GM12878 (cell line): Measurements from ENCODE around the gene PTPRD. TPM values are rescaled to one million over a fixed set of nuclear protein-coding genes. Genes with fewer than 3 reads are reported as not detected.

Experiments
- ATAC-seq: fragments of 200-7000 bp; cut with Tn5 transposase; 3 replicates; pipeline ENCODE4 v1.9.1; 2020; ENCODE audit warnings: mild to moderate bottlenecking, moderate library complexity
- BruUV-seq: library from RNA; stranded (reverse); fragments of 400-500 nt; replicated peaks from 2 replicates; lab custom pipeline; 2021; lab: Mats Ljungman, UMichigan
- CTCF ChIA-PET: fragments of 300-600 bp; sonication (Branson Sonifier 250); formaldehyde crosslinking; extraction: SDS; loops from one replicate; lab custom pipeline; 2021; ENCODE audit warnings: inconsistent platforms; lab: Yijun Ruan, JAX
- POLR2A ChIA-PET: fragments of 350-600 bp; formaldehyde crosslinking; extraction: SDS; loops from one replicate; lab custom pipeline; 2021; ENCODE audit warnings: inconsistent platforms; lab: Charles Lee
- RAD21 ChIA-PET: fragments of 300-600 bp; sonication (Branson Sonifier 250); formaldehyde crosslinking; loops from one replicate; lab custom pipeline; 2023; ENCODE audit warnings: antibody characterized with exemption; ENCODE audit not compliant: unreplicated experiment; lab: Charles Lee
- SMC1A ChIA-PET: fragments of 300-600 bp; sonication (Branson Sonifier 250); formaldehyde crosslinking; loops from one replicate; lab custom pipeline; 2023; ENCODE audit not compliant: unreplicated experiment, uncharacterized antibody; lab: Charles Lee
- DNase-seq: peaks from one replicate; pipeline ENCODE4 v3.0.0-alpha.2; 2011; ENCODE audit warnings: low read depth, low spot score
- FAIRE-seq: peaks from 3 replicates; lab custom pipeline; 2011; peaks lifted over from hg19 to GRCh38; lab: Jason Lieb, UNC
- H2AFZ ChIP-seq: 2 replicates; pipeline ENCODE4 v1.6.0; 2011; ENCODE audit warnings: low read depth, low read length, control low read depth; ENCODE audit not compliant: control insufficient read depth
- H3K27ac ChIP-seq: 2 replicates; pipeline ENCODE4 v1.5.1; 2011; ENCODE audit warnings: control low read depth; ENCODE audit not compliant: control insufficient read depth, insufficient read depth
- H3K27me3 ChIP-seq, 2 experiments: replicated peaks in 1 of 2; 2 replicates each; pipeline versions ENCODE4 v1.6.0 to v1.6.1; 2011; ENCODE audit warnings: low read length in 1 of 2; ENCODE audit not compliant: control insufficient read depth in 2 of 2, insufficient read depth in 2 of 2
- H3K36me3 ChIP-seq, 2 experiments: 2 replicates each; pipeline ENCODE4 v1.5.1; 2011; ENCODE audit warnings: low read length in 1 of 2; ENCODE audit not compliant: control insufficient read depth in 2 of 2, insufficient read depth in 2 of 2
- H3K4me1 ChIP-seq: 2 replicates; pipeline ENCODE4 v1.6.1; 2011; ENCODE audit warnings: mild to moderate bottlenecking, low read length, moderate library complexity, mixed read lengths; ENCODE audit not compliant: control insufficient read depth, insufficient read depth
- H3K4me2 ChIP-seq: 2 replicates; pipeline ENCODE4 v1.6.0; 2011; ENCODE audit warnings: control low read depth; ENCODE audit not compliant: control insufficient read depth, insufficient read depth
- H3K4me3 ChIP-seq: fragments of 200-600 bp; sonication (generic); 2 replicates; pipeline ENCODE4 v1.5.1; 2016
- H3K79me2 ChIP-seq: 2 replicates; pipeline ENCODE4 v1.6.0; 2011; ENCODE audit warnings: low read length; ENCODE audit not compliant: control insufficient read depth, insufficient read depth
- H3K9ac ChIP-seq: 2 replicates; pipeline ENCODE4 v1.8.0; 2011; ENCODE audit warnings: low read length, control low read depth, mixed read lengths; ENCODE audit not compliant: control insufficient read depth, insufficient read depth
- H3K9me3 ChIP-seq: replicated peaks from 3 replicates; pipeline ENCODE4 v1.5.1; 2011; ENCODE audit warnings: mild to moderate bottlenecking, low read length; ENCODE audit not compliant: control insufficient read depth, insufficient read depth
- H4K20me1 ChIP-seq: 2 replicates; pipeline ENCODE4 v1.6.0; 2011; ENCODE audit not compliant: control insufficient read depth, insufficient read depth
- CTCF ChIP-seq, 3 experiments: IDR thresholded peaks in 2 of 3; conservative IDR thresholded peaks in 1 of 3; 2 replicates each; pipeline ENCODE4 v1.5.1; 2011; ENCODE audit warnings: low read depth in 3 of 3, low read length in 3 of 3, mild to moderate bottlenecking in 3 of 3, control low read depth in 2 of 3, moderate library complexity in 2 of 3, inconsistent platforms in 1 of 3, mixed read lengths in 1 of 3; ENCODE audit not compliant: control insufficient read depth in 2 of 3, insufficient read depth in 1 of 3; ENCODE audit errors: extremely low read depth in 1 of 3
- EGR1 ChIP-seq, 2 experiments: IDR thresholded peaks; 1 replicate in 1 of 2; 2 replicates in 1 of 2; pipeline ENCODE4 v1.6.1; 2011 to 2012; ENCODE audit warnings: low read depth in 2 of 2, low read length in 2 of 2, borderline replicate concordance in 1 of 2, mild to moderate bottlenecking in 1 of 2, moderate library complexity in 1 of 2
- IRF3 ChIP-seq: fragments of 450-650 bp; IDR thresholded peaks from 2 replicates; pipeline ENCODE4 v1.6.1; 2014; ENCODE audit warnings: mild to moderate bottlenecking
- POLR2AphosphoS5 ChIP-seq: IDR thresholded peaks from 2 replicates; pipeline ENCODE4 v1.6.1; 2011; ENCODE audit warnings: mild to moderate bottlenecking, low read length, inconsistent platforms
- RFX5 ChIP-seq: IDR thresholded peaks from 2 replicates; pipeline ENCODE4 v1.6.1; 2011; ENCODE audit warnings: low read depth, low read length, improper control_type of control experiment
- SUZ12 ChIP-seq: fragments of 200-600 bp; sonication (generic); IDR thresholded peaks from one replicate; pipeline ENCODE4 v1.6.1; 2018; ENCODE audit warnings: antibody characterized with exemption, mild to moderate bottlenecking; ENCODE audit not compliant: unreplicated experiment
- TBL1XR1 ChIP-seq: IDR thresholded peaks from 2 replicates; pipeline ENCODE4 v1.6.1; 2012; ENCODE audit warnings: low read depth, low read length, improper control_type of control experiment
- ZSCAN29 ChIP-seq: fragments of 450-650 bp; IDR thresholded peaks from 2 replicates; pipeline ENCODE4 v1.6.1; 2017; ENCODE audit warnings: mild to moderate bottlenecking, moderate library complexity
- WGBS: methylation state at CpG from one replicate; pipeline ENCODE4 v1.1.6; 2016; ENCODE audit warnings: low lambda C conversion rate; ENCODE audit not compliant: insufficient replicate concordance, insufficient coverage; ENCODE audit errors: missing lambda C conversion rate; 5-methylcytosine and 5-hydroxymethylcytosine counted together
- in situ Hi-C: fragments of 300-500 bp; cut with MboI; formaldehyde crosslinking; loops from 9 replicates; pipeline ENCODE4 v1.14.3; 2018; ENCODE audit warnings: mixed read lengths
- intact Hi-C: fragments of 100-400 bp; cut with micrococcal nuclease; formaldehyde crosslinking; loops from one replicate; pipeline ENCODE4 v1.14.2; 2022; ENCODE audit not compliant: unreplicated experiment
- polyA plus RNA-seq, 11 experiments: library from polyadenylated mRNA; depleted of rRNA in 4 of 11; unstranded in 6 of 11; stranded (reverse) in 5 of 11; fragments of >200 nt; fragmentation: Nextera tagmentation in 4 of 11; fragmentation: Illumina TruSeq in 1 of 11; extraction: Ambion mirVana in 4 of 11; extraction: Trizol in 1 of 11; gene quantifications; 1 replicate in 1 of 11; 2 replicates in 10 of 11; pipeline versions ENCODE4 v1.2.1 to v1.2.3, GENCODE V29; 2011 to 2016; ENCODE audit warnings: inconsistent platforms in 2 of 11, missing spikeins in 2 of 11, low read depth in 1 of 11
- total RNA-seq, 4 experiments: library from RNA; depleted of rRNA in 3 of 4; stranded (reverse); fragments of >200 nt in 3 of 4; fragmentation: Illumina TruSeq in 1 of 4; extraction: Trizol in 1 of 4; gene quantifications; 2 replicates each; pipeline versions ENCODE4 v1.2.1 to v1.2.3, GENCODE V29; 2013 to 2021

The PTPRD gene
- total and polyA plus RNA-seq, 10 of the 15 experiments (the other 5 are each of a cell fraction or from before 2014, with no cell fraction given) = under 0.01 to 0.05 (median 0.01) TPM; not detected in 7

GRCh38 chr9:9412241-9412640 lies 1200.6 kb downstream of the PTPRD start (continued):
- TF ChIP-seq CTCF (IDR thresholded peaks at IDR 0.05 in 2 of 3, conservative IDR thresholded peaks at IDR 0.05 in 1 of 3; ENCODE audit: control insufficient read depth in 2 of 3, extremely low read depth in 1 of 3, insufficient read depth in 1 of 3, low read depth in 3 of 3, low read length in 3 of 3) (no peak), SUZ12 (no peak), RFX5 (no peak), POLR2AphosphoS5 (no peak), TBL1XR1 (no peak)

DNA sequence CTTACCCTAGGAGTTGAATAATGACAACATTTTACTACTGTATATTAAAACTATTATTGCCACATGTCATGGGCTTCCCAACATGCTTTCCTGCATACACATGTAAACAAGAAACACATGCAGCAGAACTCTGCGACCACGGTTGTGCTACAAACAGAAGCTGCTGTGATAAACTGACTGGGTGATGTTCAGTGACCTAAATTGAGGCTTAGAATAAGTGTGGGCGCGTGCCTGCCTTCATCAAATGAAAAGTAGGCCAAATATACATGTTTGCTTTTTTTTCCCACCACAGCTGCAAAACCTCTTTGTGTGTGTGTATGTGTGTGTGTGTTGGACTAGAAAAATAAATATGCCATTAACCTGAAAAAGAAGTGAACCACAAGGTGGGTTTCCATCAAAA lies 1202.1 kb downstream of the PTPRD start:
- no peak overlapping the region for H3K27ac ChIP-seq
- no peaks in the 10 kb centered on the region for H3K79me2 ChIP-seq
- no peak overlapping the region for H2AFZ ChIP-seq
- ATAC-seq = no peak
- WGBS = 37% methylated on average over 4 of the region's 4 CpGs
- in situ Hi-C loops (no loop called here), intact Hi-C loops (no loop called here)
- H3K9ac ChIP-seq = no peak overlapping the region
- no peak overlapping the region for H3K4me3 ChIP-seq
- H3K4me1 ChIP-seq = no peaks in the 10 kb centered on the region
- no TSS peak for BruUV-seq
- CTCF ChIA-PET = no interaction called here
- no peaks in the 10 kb centered on the region for H3K9me3 ChIP-seq
- SMC1A ChIA-PET = no interaction called here
- no peak overlapping the region for H3K4me2 ChIP-seq
- TF ChIP-seq EGR1 (IDR thresholded peaks at IDR 0.05; ENCODE audit: borderline replicate concordance in 1 of 2, low read depth in 2 of 2, low read length in 2 of 2) = no peak
- no peak for TF ChIP-seq ZSCAN29
- TF ChIP-seq IRF3 = no peak
- DNase-seq = no peak
- RAD21 ChIA-PET = no interaction called here
- POLR2A ChIA-PET = no interaction called here
- H3K36me3 ChIP-seq = no peaks in the 10 kb centered on the region
- no peaks in the 10 kb centered on the region for H4K20me1 ChIP-seq
- H3K27me3 ChIP-seq = no peaks in the 10 kb centered on the region
- FAIRE-seq = no peak
